ENCODE results near the gene NLK.

NLK gene

DNA sequence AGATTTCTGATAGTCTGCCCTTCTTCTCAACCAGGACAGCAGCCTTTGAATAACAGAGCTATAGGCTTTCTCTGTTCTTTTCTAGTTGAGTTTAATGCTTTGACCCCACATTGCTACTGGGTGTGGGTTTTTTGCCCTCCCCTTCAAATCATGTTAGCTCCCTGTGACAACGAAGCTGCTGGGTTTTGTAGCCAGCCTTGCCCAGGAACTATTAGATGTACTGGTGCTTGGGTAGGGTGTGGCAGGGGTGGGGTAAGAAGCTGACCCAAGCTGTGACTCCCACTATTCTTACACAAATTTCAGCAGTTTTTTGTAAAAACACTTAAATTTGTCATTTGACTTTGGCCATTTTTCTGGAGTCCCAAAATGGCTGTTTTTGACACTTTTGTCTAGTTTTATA lies 69.7 kb downstream of the NLK start:
- CTCF ChIA-PET: interaction anchor here (0.9 to 1.1 kb wide), 2 partner anchors 10 to 46 kb away, joined by 3 read pairs; no protein-coding TSS in a partner anchor
- no peak overlapping the region for H3K4me3 ChIP-seq (ENCODE audit: low read depth, low read length)
- TF ChIP-seq, protein P1, sequence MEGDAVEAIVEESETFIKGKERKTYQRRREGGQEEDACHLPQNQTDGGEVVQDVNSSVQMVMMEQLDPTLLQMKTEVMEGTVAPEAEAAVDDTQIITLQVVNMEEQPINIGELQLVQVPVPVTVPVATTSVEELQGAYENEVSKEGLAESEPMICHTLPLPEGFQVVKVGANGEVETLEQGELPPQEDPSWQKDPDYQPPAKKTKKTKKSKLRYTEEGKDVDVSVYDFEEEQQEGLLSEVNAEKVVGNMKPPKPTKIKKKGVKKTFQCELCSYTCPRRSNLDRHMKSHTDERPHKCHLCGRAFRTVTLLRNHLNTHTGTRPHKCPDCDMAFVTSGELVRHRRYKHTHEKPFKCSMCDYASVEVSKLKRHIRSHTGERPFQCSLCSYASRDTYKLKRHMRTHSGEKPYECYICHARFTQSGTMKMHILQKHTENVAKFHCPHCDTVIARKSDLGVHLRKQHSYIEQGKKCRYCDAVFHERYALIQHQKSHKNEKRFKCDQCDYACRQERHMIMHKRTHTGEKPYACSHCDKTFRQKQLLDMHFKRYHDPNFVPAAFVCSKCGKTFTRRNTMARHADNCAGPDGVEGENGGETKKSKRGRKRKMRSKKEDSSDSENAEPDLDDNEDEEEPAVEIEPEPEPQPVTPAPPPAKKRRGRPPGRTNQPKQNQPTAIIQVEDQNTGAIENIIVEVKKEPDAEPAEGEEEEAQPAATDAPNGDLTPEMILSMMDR (IDR thresholded peaks at IDR 0.05; ENCODE audit: insufficient read depth, low read length, missing control alignments): no peak

DNA sequence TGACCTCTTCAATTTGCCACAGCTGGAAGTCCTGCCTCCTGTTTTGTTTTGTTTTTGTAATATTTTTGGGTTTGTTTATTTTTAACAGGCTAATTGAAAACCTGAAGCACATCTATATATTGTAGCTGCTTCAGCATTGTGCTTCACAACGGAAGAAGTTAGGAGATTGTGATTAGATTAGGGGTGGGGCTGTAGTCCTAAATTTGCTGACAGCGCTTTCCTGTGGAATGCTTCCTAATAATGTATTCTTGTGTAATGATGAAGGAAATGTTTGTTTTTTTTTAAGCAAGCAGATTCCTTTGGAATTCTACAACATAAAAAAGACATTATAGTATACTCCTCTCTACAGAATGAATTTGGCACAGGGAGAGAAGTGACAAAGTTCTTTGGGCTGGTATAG lies 70.1 kb downstream of the NLK start:
- DNase-seq (ENCODE audit: low read depth, low spot score): no peak
- ChIA-PET POLR2A (no interaction called here), CTCF (interaction anchor here (0.9 to 1.1 kb wide), 2 partner anchors 10 to 47 kb away, joined by 3 read pairs; no protein-coding TSS in a partner anchor)
- TF ChIP-seq, protein P1 (IDR thresholded peaks at IDR 0.05; ENCODE audit: insufficient read depth, low read length, missing control alignments): no peak
- no peak overlapping the region for H3K4me3 ChIP-seq (ENCODE audit: low read depth, low read length)

More for the DNA sequence above, 69.7 kb downstream of the NLK start:
- POLR2A ChIA-PET: no interaction called here
- DNase-seq (ENCODE audit: low read depth, low spot score): no peak

DNA sequence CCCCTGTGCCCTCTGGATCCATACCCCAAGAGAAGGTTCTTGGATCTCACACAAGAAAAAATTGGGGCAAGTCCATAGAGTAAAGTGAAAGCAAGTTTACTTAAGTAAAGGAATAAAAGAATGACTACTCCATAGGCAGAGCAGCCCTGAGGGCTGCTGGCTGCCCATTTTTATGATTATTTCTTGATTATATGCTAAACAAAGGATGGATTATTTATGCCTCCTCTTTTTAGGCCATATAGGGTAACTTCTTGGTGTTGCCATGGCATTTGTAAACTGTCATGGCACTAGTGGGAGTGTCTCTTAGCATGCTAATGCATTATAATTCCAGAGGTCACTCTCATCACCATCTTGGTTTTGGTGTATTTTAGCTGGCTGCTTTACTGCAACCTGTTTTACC lies 70.8 kb downstream of the NLK start:
- ChIA-PET CTCF (no interaction called here), POLR2A (no interaction called here)
- DNase-seq (ENCODE audit: low read depth, low spot score): no peak
- TF ChIP-seq, protein P1 (IDR thresholded peaks at IDR 0.05; ENCODE audit: insufficient read depth, low read length, missing control alignments): no peak
- no peak overlapping the region for H3K4me3 ChIP-seq (ENCODE audit: low read depth, low read length)

DNA sequence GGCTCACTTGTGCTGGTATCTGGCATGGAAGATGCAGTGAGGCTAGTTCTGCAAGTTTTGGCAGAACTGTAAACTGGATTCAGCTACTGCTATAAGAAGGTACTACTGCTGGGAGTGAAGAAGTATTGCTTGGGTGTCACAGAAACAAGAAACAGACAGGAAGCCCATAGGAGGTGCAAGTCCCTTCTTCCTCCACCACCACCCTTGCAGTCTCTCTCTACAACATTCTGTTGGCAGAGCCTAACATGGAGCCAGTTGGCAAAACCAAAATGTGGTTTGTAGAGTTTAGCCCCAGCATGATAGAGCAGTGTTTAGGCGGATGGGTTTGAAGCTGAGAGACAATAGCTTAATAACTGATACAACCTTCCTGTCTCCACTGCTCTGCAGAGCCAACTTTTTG lies 72.6 kb downstream of the NLK start:
- TF ChIP-seq, protein P1 (IDR thresholded peaks at IDR 0.05; ENCODE audit: insufficient read depth, low read length, missing control alignments): no peak
- DNase-seq (ENCODE audit: low read depth, low spot score): no peak
- ChIA-PET POLR2A (no interaction called here), CTCF (interaction anchor here (0.9 kb wide), 1 partner anchor 10 kb away, joined by 3 read pairs; no protein-coding TSS in a partner anchor)
- no peak overlapping the region for H3K4me3 ChIP-seq (ENCODE audit: low read depth, low read length)

DNA sequence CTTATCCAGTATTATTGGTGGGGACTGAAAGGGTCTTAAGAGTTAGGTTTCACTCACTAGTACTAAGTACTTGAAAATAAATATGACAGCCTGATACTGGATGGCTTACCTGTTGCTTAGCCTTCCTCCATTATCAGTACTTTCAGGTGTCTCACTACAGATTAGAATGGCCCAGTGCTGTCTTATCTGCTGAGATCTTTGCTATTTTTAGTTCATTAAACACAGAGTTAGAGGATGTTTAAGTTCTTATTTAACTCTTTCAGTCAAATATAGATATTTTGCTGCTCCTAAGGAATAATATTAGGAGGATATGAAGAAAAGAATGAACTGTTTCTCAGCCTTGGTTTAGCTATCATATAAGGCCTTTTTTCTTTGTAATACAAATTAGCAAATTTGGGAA lies 74.8 kb downstream of the NLK start:
- H3K4me3 ChIP-seq (ENCODE audit: low read depth, low read length): no peak overlapping the region
- CTCF ChIA-PET: no interaction called here
- POLR2A ChIA-PET: no interaction called here
- TF ChIP-seq, protein P1 (IDR thresholded peaks at IDR 0.05; ENCODE audit: insufficient read depth, low read length, missing control alignments): no peak
- no peak for DNase-seq (ENCODE audit: low read depth, low spot score)

DNA sequence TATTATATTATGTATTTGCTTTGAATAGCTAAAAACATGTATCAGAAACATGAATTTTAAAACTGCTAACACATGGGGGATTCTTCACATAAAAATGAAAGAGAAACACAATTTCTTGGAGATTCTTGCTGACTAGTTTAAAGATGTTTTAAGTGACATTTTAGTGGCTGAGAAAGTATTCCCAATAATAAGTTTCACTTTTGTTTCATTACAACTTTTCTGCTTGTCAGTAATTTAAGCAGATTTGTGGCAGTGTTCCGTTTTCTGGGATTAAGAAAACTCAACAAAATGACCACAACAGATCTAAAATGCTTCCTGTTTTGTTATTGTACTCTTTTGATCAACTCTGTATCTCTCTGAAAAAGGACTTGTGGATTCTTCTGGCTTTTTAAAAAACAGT lies 75.9 kb downstream of the NLK start:
- DNase-seq (ENCODE audit: low read depth, low spot score): no peak
- CTCF ChIA-PET: no interaction called here
- TF ChIP-seq, protein P1 (IDR thresholded peaks at IDR 0.05; ENCODE audit: insufficient read depth, low read length, missing control alignments): no peak
- POLR2A ChIA-PET: no interaction called here
- H3K4me3 ChIP-seq (ENCODE audit: low read depth, low read length): no peak overlapping the region
